ENCODE measurements around the gene ARHGEF40. TPM values are rescaled to one million over a fixed set of nuclear protein-coding genes. Genes with fewer than 3 reads are reported as not detected.

ARHGEF40 gene
- total RNA-seq, 1 donor from 2014 or later = 21.3 TPM

DNA sequence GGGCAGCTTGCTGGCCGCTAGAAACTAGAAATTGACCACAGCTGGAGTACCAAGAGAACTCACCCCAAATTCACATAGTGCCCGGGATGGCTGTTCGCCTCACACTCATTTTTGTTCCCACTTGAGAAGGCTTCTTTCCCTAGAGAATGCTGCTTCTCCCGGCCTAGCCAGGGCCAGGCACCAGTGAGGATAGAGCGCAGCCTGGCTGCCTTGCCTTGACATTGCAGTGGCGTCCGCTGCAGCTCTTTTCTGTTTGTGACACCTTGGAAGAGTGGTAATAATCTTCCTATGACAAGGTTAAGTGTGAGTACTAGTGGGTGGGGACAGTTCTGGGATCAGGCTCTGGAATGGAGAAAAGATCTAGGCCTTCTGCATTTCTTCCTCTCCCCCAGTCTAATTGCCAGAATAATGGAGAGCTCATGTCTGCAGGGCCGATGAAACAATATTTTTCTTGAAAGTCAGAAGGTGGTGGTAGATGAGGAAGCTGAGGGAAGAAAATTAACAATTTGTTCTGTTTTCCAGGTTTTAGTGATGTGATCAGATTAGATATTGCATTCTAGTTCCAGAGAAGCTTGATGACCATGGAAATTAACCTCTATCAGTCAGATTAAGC is 34.5 kb downstream of the ARHGEF40 start:
- TF ChIP-seq, protein P1, sequence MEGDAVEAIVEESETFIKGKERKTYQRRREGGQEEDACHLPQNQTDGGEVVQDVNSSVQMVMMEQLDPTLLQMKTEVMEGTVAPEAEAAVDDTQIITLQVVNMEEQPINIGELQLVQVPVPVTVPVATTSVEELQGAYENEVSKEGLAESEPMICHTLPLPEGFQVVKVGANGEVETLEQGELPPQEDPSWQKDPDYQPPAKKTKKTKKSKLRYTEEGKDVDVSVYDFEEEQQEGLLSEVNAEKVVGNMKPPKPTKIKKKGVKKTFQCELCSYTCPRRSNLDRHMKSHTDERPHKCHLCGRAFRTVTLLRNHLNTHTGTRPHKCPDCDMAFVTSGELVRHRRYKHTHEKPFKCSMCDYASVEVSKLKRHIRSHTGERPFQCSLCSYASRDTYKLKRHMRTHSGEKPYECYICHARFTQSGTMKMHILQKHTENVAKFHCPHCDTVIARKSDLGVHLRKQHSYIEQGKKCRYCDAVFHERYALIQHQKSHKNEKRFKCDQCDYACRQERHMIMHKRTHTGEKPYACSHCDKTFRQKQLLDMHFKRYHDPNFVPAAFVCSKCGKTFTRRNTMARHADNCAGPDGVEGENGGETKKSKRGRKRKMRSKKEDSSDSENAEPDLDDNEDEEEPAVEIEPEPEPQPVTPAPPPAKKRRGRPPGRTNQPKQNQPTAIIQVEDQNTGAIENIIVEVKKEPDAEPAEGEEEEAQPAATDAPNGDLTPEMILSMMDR (IDR thresholded peaks at IDR 0.05; ENCODE audit: borderline replicate concordance) = peak; percentile 99
- H3K9me3 ChIP-seq (replicated peaks) = no peaks in the 10 kb centered on the region
- H3K4me1 ChIP-seq = peaks cover 51% of the 10 kb centered on the region
- no peaks in the 10 kb centered on the region for H3K36me3 ChIP-seq
- intact Hi-C loops (cut with micrococcal nuclease) = loop anchor here (5.0 kb wide), 1 partner anchor 37 kb away; no protein-coding TSS in a partner anchor
- H3K4me3 ChIP-seq = peak overlapping the region; percentile 88
- peak; percentile 78 for DNase-seq
- H3K27me3 ChIP-seq (ENCODE audit: low read depth) = no peaks in the 10 kb centered on the region
- peak overlapping the region; percentile 99 for H3K27ac ChIP-seq (replicated peaks)

DNA sequence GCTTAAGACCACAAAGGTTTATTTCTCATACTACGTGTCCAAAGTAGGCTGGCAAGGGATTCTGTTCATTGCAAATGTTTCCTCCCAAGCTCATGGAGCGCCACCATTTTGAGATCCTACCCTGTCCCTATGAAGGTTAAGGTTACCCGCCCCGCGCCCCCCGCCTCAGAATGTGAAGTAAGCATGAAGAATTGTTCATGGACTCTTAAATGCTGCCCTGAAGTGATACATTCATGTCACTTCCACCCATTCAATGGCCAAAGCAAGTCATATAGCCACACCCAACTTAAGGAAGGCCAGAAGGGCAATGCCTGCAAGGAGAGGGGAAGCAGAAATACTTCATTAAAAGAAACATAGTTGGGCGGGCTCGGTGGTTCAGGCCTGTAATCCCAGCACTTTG is 35.0 kb downstream of the ARHGEF40 start:
- Histone ChIP-seq H3K36me3 (no peaks in the 10 kb centered on the region), H3K27ac (replicated peaks) (peak overlapping the region; percentile 99), H3K4me1 (peaks cover 47% of the 10 kb centered on the region), H3K9me3 (replicated peaks) (no peaks in the 10 kb centered on the region), H3K27me3 (ENCODE audit: low read depth) (no peaks in the 10 kb centered on the region), H3K4me3 (peak overlapping the region; percentile 88)
- intact Hi-C loops (cut with micrococcal nuclease) = no loop called here
- no peak for DNase-seq
- TF ChIP-seq, protein P1 (IDR thresholded peaks at IDR 0.05; ENCODE audit: borderline replicate concordance) = no peak

DNA sequence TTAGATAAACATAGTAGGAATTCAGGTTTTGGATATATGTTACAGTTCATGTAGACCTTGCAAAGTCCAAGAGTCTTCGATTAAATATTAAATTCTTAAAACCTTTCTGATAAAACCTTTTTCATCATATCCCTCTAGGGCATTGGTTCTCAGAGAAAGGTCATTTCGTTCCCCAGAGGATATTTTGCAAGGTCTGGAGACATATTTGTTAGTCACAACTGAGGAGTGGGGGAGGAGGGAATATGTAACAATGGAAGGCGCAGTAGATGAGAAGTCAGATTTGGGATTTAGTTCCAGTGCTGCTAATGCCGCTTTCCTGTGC is 36.0 kb downstream of the ARHGEF40 start:
- Histone ChIP-seq H3K36me3 (no peaks in the 10 kb centered on the region), H3K9me3 (replicated peaks) (no peaks in the 10 kb centered on the region), H3K4me1 (peaks cover 47% of the 10 kb centered on the region), H3K27ac (replicated peaks) (peak overlapping the region; percentile 99), H3K27me3 (ENCODE audit: low read depth) (no peaks in the 10 kb centered on the region), H3K4me3 (peak overlapping the region; percentile 41)
- intact Hi-C loops (cut with micrococcal nuclease) = no loop called here
- DNase-seq = no peak
- TF ChIP-seq, protein P1 (IDR thresholded peaks at IDR 0.05; ENCODE audit: borderline replicate concordance) = no peak

DNA sequence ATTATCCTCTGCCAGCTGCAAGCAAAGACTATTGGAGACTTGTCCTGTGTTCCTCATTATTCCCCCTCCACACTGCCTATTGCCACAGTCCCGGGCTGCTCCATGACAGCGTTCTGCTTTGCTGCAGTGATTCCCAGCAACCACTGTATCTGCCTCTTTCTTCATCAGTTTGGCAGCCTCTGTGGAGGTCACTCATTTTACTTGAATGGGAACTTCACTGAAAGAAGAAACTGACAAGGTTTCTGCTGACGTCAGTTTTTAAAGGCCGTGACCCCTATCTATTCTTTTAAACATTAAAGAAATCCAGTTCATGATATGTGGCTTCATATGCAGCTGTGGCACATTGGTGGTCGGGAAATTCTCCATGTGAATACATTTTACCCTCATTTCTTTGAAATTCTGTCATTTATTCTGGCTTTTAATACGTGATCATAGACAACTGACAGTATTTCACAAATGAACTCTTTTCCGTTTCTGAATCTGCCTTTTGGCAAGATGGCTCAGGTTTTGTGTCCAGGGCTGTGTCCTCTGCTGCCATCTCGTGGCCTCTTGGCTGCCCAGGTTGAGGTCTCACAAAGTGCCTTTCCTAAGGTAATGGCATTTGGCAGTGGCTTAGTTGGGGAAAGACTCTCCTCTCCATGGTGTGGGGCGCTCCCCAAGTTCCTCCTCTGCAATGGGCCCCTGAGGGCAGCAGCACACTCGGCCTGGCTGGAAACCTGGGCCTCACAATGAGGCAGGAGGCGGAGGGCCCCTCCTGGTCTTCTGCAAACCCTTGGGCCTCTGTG is 36.6 kb downstream of the ARHGEF40 start:
- Histone ChIP-seq H3K4me3 (peak overlapping the region; percentile 41), H3K4me1 (peaks cover 47% of the 10 kb centered on the region), H3K27ac (replicated peaks) (peak overlapping the region; percentile 99), H3K27me3 (ENCODE audit: low read depth) (no peaks in the 10 kb centered on the region), H3K36me3 (no peaks in the 10 kb centered on the region), H3K9me3 (replicated peaks) (no peaks in the 10 kb centered on the region)
- intact Hi-C loops (cut with micrococcal nuclease) = no loop called here
- peak; percentile 83 for DNase-seq
- TF ChIP-seq, protein P1 (IDR thresholded peaks at IDR 0.05; ENCODE audit: borderline replicate concordance) = peak; percentile 97

DNA sequence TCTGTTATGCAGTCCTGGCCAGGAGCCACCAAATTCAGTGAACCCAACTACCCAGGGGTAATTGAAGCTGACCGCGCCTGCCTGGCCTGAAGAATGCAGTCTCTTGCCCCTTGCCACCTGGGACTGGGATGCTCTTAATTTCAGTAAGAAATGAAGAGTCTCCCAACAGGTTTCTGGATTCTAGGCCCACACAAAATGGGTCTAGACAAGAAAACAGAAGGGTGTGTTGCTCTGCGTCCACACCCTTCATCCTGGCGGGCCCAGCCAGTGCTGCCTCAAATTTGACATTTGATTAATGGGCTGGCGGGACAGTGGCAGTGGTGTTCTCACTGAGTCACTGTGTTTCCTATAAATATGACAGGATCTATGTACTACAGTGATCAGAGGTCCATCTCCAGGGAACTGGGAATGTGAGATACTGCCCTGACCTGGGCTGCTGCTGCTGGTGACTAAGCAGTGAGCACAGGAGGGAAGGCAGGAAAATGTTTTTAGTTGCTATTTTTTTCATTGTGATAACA is 37.2 kb downstream of the ARHGEF40 start:
- Histone ChIP-seq H3K9me3 (replicated peaks) (no peaks in the 10 kb centered on the region), H3K27ac (replicated peaks) (peak overlapping the region; percentile 99), H3K4me3 (no peak overlapping the region), H3K4me1 (peaks cover 47% of the 10 kb centered on the region), H3K27me3 (ENCODE audit: low read depth) (no peaks in the 10 kb centered on the region), H3K36me3 (no peaks in the 10 kb centered on the region)
- TF ChIP-seq, protein P1 (IDR thresholded peaks at IDR 0.05; ENCODE audit: borderline replicate concordance) = no peak
- no peak for DNase-seq
- intact Hi-C loops (cut with micrococcal nuclease) = no loop called here

Data from left ventricle myocardium inferior (tissue), 1 donor.